Duodenal mucosa (tissue), 2 donors: ENCODE results near the gene UCP2.

Source experiments
- H3K27ac ChIP-seq: one replicate; pipeline ENCODE4 v1.7.0; 2013; ENCODE audit warnings: low read depth, low read length
- H3K27me3 ChIP-seq, 2 donors: one replicate each; pipeline ENCODE4 v1.7.0; 2013; ENCODE audit warnings: low read length in 2 of 2, control low read depth in 1 of 2; ENCODE audit not compliant: insufficient read depth in 2 of 2, control insufficient read depth in 1 of 2
- H3K36me3 ChIP-seq, 2 donors: one replicate each; pipeline ENCODE4 v1.7.0; 2013; ENCODE audit warnings: low read length in 2 of 2, control low read depth in 1 of 2; ENCODE audit not compliant: insufficient read depth in 2 of 2, control insufficient read depth in 1 of 2
- H3K4me1 ChIP-seq, 2 donors: one replicate each; pipeline ENCODE4 v1.7.0; 2013; ENCODE audit warnings: low read length in 2 of 2, control low read depth in 1 of 2; ENCODE audit not compliant: insufficient read depth in 2 of 2, control insufficient read depth in 1 of 2
- H3K4me3 ChIP-seq, 2 donors: one replicate each; pipeline ENCODE4 v1.7.0; 2013; ENCODE audit warnings: low read length in 2 of 2, low read depth in 1 of 2
- H3K9ac ChIP-seq, 2 donors: one replicate each; pipeline ENCODE4 v1.7.0; 2013; ENCODE audit warnings: low read length in 2 of 2, low read depth in 1 of 2
- H3K9me3 ChIP-seq, 2 donors: one replicate each; pipeline ENCODE4 v1.7.0; 2013; ENCODE audit warnings: low read length in 2 of 2, control low read depth in 1 of 2; ENCODE audit not compliant: control insufficient read depth in 1 of 2

UCP2 gene

GRCh38 chr11:73958521-73959141, 24.0 kb downstream of the UCP2 start:
- no peaks in the 10 kb centered on the region for H3K36me3 ChIP-seq
- no peaks in the 10 kb centered on the region for H3K27me3 ChIP-seq
- no peaks in the 10 kb centered on the region for H3K9me3 ChIP-seq
- peaks cover 10 to 19% of the 10 kb centered on the region in 2 donors for H3K4me1 ChIP-seq
- no peak overlapping the region for H3K27ac ChIP-seq
- H3K4me3 ChIP-seq, result no peak overlapping the region
- H3K9ac ChIP-seq, result no peak overlapping the region

DNA sequence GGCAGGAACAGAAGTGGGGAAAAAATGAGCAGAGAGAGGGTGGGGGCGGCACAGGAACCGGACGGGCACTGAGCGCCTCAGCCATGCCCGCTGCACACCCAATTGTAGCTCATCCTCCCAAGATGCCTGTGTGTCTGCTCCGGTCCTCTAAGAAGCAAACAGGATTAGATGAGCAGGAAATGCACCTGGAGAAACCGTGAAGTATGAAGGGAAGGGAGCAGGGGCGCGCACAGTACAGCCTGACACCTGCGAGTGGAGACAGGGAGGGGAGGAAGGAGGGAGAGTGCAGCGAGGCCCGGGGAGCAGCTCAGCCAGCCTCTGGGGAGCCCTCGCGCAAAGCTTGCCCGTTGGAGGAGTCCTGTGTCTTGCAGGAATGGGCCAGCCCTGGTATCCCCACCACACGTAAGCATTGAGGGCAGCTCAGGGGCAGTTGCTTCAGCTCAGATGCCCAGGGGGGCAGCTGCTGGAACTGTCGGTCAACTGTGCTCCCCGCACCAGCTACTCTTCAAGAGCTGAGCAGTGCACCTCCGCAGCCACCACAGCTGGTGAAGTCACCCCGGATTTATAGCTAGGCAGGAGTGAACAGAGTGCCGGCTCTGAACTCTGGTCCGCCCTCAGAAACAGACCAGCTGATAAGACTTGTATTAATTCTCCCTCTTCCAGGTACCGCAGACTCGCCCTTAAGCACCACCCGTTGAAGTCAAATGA, 24.8 kb downstream of the UCP2 start:
- peak overlapping the region; percentile 17 to 52 for H3K4me3 ChIP-seq
- no peaks in the 10 kb centered on the region for H3K36me3 ChIP-seq
- H3K27me3 ChIP-seq, result no peaks in the 10 kb centered on the region
- no peaks in the 10 kb centered on the region for H3K9me3 ChIP-seq
- peak overlapping the region in 1 of 2 donors; percentile 12 for H3K9ac ChIP-seq
- peaks cover 10 to 19% of the 10 kb centered on the region in 2 donors for H3K4me1 ChIP-seq
- H3K27ac ChIP-seq, result no peak overlapping the region

- Histone ChIP-seq H3K4me3 (peak overlapping the region in 1 of 2 donors; percentile 52), H3K9ac (no peak overlapping the region), H3K27ac (no peak overlapping the region), H3K36me3 (no peaks in the 10 kb centered on the region), H3K27me3 (no peaks in the 10 kb centered on the region), H3K9me3 (no peaks in the 10 kb centered on the region), H3K4me1 (peaks cover 10 to 19% of the 10 kb centered on the region in 2 donors)
Observed at GRCh38 chr11:73956876-73957653, 25.6 kb downstream of the UCP2 start.

GRCh38 chr11:73951797-73952196, 30.8 kb downstream of the UCP2 start:
- no peaks in the 10 kb centered on the region for H3K9me3 ChIP-seq
- H3K36me3 ChIP-seq, result no peaks in the 10 kb centered on the region
- no peak overlapping the region for H3K4me3 ChIP-seq
- no peak overlapping the region for H3K9ac ChIP-seq
- no peaks in the 10 kb centered on the region for H3K27me3 ChIP-seq
- peaks cover 0 to 7% of the 10 kb centered on the region in 2 donors for H3K4me1 ChIP-seq
- H3K27ac ChIP-seq, result no peak overlapping the region

DNA sequence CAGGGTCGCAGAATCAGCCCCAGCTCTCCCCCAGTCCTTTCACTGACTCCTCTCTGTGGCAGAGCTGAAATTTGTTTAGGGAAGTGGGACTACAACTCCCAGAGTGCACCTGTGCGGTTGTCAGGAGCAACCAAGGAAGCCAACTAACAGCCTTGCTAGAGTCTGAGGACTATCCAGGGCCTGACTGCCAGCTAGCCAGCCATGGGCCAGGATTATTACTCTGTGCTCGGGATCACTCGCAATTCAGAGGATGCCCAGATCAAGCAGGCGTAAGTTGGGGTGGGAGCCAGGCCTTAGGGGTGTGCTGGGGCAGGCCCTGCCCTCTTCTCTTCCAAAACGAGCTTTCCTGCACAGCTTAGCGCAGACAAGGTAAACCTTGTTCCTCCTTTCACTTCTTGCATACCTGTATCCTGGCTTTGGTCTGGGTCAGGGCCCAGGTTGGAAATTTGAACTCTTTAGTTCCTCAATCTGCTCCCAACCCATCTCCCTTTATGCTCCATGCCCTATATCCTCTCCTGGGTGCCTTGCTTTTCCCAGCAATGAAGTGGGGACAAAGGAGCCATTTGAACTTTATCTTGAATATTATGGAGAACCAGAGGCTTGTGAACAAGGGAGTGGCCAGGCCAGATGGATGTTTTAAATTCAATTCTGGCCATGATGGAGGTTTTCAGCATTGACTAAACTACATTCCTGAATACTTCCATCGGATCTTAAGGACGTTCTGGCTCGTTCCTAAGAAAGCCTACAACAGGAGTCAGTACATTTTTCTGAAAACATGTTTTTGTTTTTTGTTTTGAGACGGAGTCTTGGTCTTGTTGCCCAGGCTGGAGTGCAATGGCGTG, 31.6 kb downstream of the UCP2 start, which contains the start of gene DNAJB13:
DNAJB13 (plus strand) TSS at position 158 of the 842 bp plus-strand sequence; CDS start at position 202, 44 bp downstream.
- Histone ChIP-seq H3K9ac (no peak within 1 kb of the TSS), H3K4me3 (no peak within 1 kb of the TSS), H3K27ac (no peak within 1 kb of the TSS), H3K27me3 (no peaks in the 10 kb centered on the region), H3K4me1 (peaks cover 0 to 5% of the 10 kb centered on the region in 2 donors), H3K9me3 (no peaks in the 10 kb centered on the region), H3K36me3 (no peaks in the 10 kb centered on the region)

DNA sequence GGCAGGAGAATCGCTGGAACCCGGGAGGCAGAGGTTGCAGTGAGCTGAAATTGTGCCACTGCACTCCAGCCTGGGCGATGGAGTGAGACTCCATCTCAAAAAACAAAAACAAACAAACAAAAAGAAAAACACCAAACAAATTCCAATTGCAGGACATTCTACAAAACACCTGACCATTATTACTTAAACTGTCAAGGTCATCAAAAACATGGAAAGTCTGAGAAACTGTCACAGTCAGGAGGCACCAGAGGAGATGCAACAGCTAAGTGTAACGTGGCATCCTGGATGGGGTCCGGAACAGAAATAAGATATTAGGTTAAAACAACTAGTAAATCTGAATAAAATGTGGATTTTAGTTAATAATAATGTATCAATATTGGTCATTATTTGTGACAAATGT, 32.7 kb downstream of the UCP2 start:
- no peak overlapping the region for H3K4me3 ChIP-seq
- H3K9ac ChIP-seq, result no peak overlapping the region
- no peaks in the 10 kb centered on the region for H3K36me3 ChIP-seq
- H3K27me3 ChIP-seq, result no peaks in the 10 kb centered on the region
- no peaks in the 10 kb centered on the region for H3K9me3 ChIP-seq
- H3K4me1 ChIP-seq, result no peaks in the 10 kb centered on the region
- H3K27ac ChIP-seq, result no peak overlapping the region

- Histone ChIP-seq H3K36me3 (no peaks in the 10 kb centered on the region), H3K4me3 (no peak overlapping the region), H3K4me1 (no peaks in the 10 kb centered on the region), H3K9ac (no peak overlapping the region), H3K27ac (no peak overlapping the region), H3K27me3 (no peaks in the 10 kb centered on the region), H3K9me3 (no peaks in the 10 kb centered on the region)
Observed at GRCh38 chr11:73949246-73949645, 33.4 kb downstream of the UCP2 start.

GRCh38 chr11:73946798-73947458, 35.7 kb downstream of the UCP2 start:
- Histone ChIP-seq H3K36me3 (no peaks in the 10 kb centered on the region), H3K9ac (no peak overlapping the region), H3K4me3 (no peak overlapping the region), H3K9me3 (peaks cover 0 to 3% of the 10 kb centered on the region in 2 donors), H3K27me3 (no peaks in the 10 kb centered on the region), H3K4me1 (no peaks in the 10 kb centered on the region), H3K27ac (no peak overlapping the region)

GRCh38 chr11:73945396-73945795, 37.2 kb downstream of the UCP2 start:
- H3K4me3 ChIP-seq, result no peak overlapping the region
- no peak overlapping the region for H3K27ac ChIP-seq
- H3K27me3 ChIP-seq, result no peaks in the 10 kb centered on the region
- peaks cover 0 to 16% of the 10 kb centered on the region in 2 donors for H3K9me3 ChIP-seq
- no peaks in the 10 kb centered on the region for H3K4me1 ChIP-seq
- H3K9ac ChIP-seq, result no peak overlapping the region
- no peaks in the 10 kb centered on the region for H3K36me3 ChIP-seq
